ENCODE measurements around the gene LUZP4.

Gene LUZP4

GRCh38 chrX:115289465-115289864, at the start of gene LUZP4:
TSS of gene LUZP4 (plus strand) at chrX:115289715. CDS start at chrX:115289760, 45 bp downstream.
- Histone ChIP-seq H3K4me3 (ENCODE audit: low read depth in 1 of 2, low read length in 2 of 2) (no peak within 1 kb of the TSS), H3K9ac (ENCODE audit: low read length) (no peak within 1 kb of the TSS), H3K9me3 (ENCODE audit: low read length) (no peaks in the 10 kb centered on the region), H3K4me1 (ENCODE audit: insufficient read depth, low read length) (no peaks in the 10 kb centered on the region), H3K27me3 (ENCODE audit: control insufficient read depth in 1 of 2, insufficient read depth in 2 of 2, low read length in 2 of 2) (no peaks in the 10 kb centered on the region), H3K36me3 (ENCODE audit: insufficient read depth, low read length) (no peaks in the 10 kb centered on the region), H3K27ac (ENCODE audit: low read depth, low read length) (no peak within 1 kb of the TSS)

GRCh38 chrX:115251458-115252233, 37.9 kb upstream of the LUZP4 start:
- no peaks in the 10 kb centered on the region for H3K36me3 ChIP-seq (ENCODE audit: insufficient read depth, low read length)
- no peak overlapping the region for H3K9ac ChIP-seq (ENCODE audit: low read length)
- peaks cover 0 to 12% of the 10 kb centered on the region in 2 donors for H3K27me3 ChIP-seq (ENCODE audit: control insufficient read depth in 1 of 2, insufficient read depth in 2 of 2, low read length in 2 of 2)
- H3K27ac ChIP-seq (ENCODE audit: low read depth, low read length): no peak overlapping the region
- no peak overlapping the region for H3K4me3 ChIP-seq (ENCODE audit: low read depth in 1 of 2, low read length in 2 of 2)
- no peaks in the 10 kb centered on the region for H3K9me3 ChIP-seq (ENCODE audit: low read length)
- no peaks in the 10 kb centered on the region for H3K4me1 ChIP-seq (ENCODE audit: insufficient read depth, low read length)

DNA sequence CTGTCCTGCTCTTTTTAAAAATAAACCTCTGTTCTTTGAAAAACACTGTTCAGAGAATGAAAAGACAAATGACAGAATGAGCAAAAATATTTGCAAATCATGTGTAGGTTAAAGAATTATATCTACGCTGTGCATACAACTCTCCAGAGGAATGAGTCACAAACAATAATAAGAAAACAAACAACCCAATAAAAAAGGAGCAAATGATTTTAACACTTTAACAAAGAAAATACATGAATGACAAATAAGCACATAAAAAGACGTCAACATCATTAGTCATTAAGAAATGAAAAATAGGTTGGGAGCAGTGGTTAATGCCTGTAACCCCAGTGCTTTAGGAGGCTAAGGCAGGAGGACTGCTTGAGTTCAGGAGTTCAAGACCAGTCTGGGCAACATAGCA, 34.5 kb upstream of the LUZP4 start:
- H3K36me3 ChIP-seq (ENCODE audit: insufficient read depth, low read length): no peaks in the 10 kb centered on the region
- H3K4me3 ChIP-seq (ENCODE audit: low read depth in 1 of 2, low read length in 2 of 2): no peak overlapping the region
- H3K9me3 ChIP-seq (ENCODE audit: low read length): no peaks in the 10 kb centered on the region
- H3K9ac ChIP-seq (ENCODE audit: low read length): no peak overlapping the region
- no peaks in the 10 kb centered on the region for H3K4me1 ChIP-seq (ENCODE audit: insufficient read depth, low read length)
- H3K27ac ChIP-seq (ENCODE audit: low read depth, low read length): no peak overlapping the region
- H3K27me3 ChIP-seq (ENCODE audit: control insufficient read depth in 1 of 2, insufficient read depth in 2 of 2, low read length in 2 of 2): peaks cover 0 to 5% of the 10 kb centered on the region in 2 donors

DNA sequence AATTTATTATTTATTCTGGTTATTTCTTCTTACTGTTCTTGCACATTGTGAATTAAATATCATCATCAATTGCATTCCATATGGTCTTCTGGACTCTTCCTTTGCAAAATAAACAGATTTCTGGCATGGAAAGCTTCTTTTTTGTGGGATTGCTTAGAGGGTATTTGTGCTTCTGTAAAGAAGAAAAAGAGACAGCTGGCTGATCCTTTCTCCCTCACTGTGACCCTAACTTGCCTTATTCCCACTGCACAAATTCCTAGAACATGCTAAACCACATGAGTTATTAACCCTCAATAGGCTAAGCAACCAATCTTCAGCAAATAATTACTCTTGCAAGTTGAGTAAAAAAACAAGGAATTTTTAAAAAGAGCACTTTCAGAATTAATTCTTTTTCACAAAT, 31.8 kb upstream of the LUZP4 start:
- Histone ChIP-seq H3K4me1 (ENCODE audit: insufficient read depth, low read length) (no peaks in the 10 kb centered on the region), H3K9me3 (ENCODE audit: low read length) (no peaks in the 10 kb centered on the region), H3K27me3 (ENCODE audit: control insufficient read depth in 1 of 2, insufficient read depth in 2 of 2, low read length in 2 of 2) (peaks cover 5 to 6% of the 10 kb centered on the region in 2 donors)

GRCh38 chrX:115259238-115259875, 30.2 kb upstream of the LUZP4 start:
- Histone ChIP-seq H3K4me1 (ENCODE audit: insufficient read depth, low read length) (no peaks in the 10 kb centered on the region), H3K27ac (ENCODE audit: low read depth, low read length) (no peak overlapping the region), H3K27me3 (ENCODE audit: control insufficient read depth in 1 of 2, insufficient read depth in 2 of 2, low read length in 2 of 2) (peaks cover 4 to 6% of the 10 kb centered on the region in 2 donors), H3K36me3 (ENCODE audit: insufficient read depth, low read length) (no peaks in the 10 kb centered on the region), H3K9me3 (ENCODE audit: low read length) (no peaks in the 10 kb centered on the region), H3K4me3 (ENCODE audit: low read depth in 1 of 2, low read length in 2 of 2) (no peak overlapping the region), H3K9ac (ENCODE audit: low read length) (no peak overlapping the region)

More for the DNA sequence above, 31.8 kb upstream of the LUZP4 start:
- no peak overlapping the region for H3K4me3 ChIP-seq (ENCODE audit: low read depth in 1 of 2, low read length in 2 of 2)
- no peak overlapping the region for H3K9ac ChIP-seq (ENCODE audit: low read length)
- no peaks in the 10 kb centered on the region for H3K36me3 ChIP-seq (ENCODE audit: insufficient read depth, low read length)
- no peak overlapping the region for H3K27ac ChIP-seq (ENCODE audit: low read depth, low read length)

- Histone ChIP-seq H3K4me3 (ENCODE audit: low read depth in 1 of 2, low read length in 2 of 2) (no peak overlapping the region), H3K9ac (ENCODE audit: low read length) (no peak overlapping the region), H3K9me3 (ENCODE audit: low read length) (no peaks in the 10 kb centered on the region), H3K36me3 (ENCODE audit: insufficient read depth, low read length) (no peaks in the 10 kb centered on the region), H3K27me3 (ENCODE audit: control insufficient read depth in 1 of 2, insufficient read depth in 2 of 2, low read length in 2 of 2) (peaks cover 0 to 6% of the 10 kb centered on the region in 2 donors), H3K4me1 (ENCODE audit: insufficient read depth, low read length) (no peaks in the 10 kb centered on the region), H3K27ac (ENCODE audit: low read depth, low read length) (no peak overlapping the region)
These were observed 29.2 kb upstream of the LUZP4 start for GRCh38 chrX:115260330-115260729.

GRCh38 chrX:115261148-115261547, 28.4 kb upstream of the LUZP4 start:
- Histone ChIP-seq H3K4me1 (ENCODE audit: insufficient read depth, low read length) (no peaks in the 10 kb centered on the region), H3K36me3 (ENCODE audit: insufficient read depth, low read length) (no peaks in the 10 kb centered on the region), H3K27me3 (ENCODE audit: control insufficient read depth in 1 of 2, insufficient read depth in 2 of 2, low read length in 2 of 2) (peaks cover 0 to 6% of the 10 kb centered on the region in 2 donors), H3K27ac (ENCODE audit: low read depth, low read length) (no peak overlapping the region), H3K9me3 (ENCODE audit: low read length) (no peaks in the 10 kb centered on the region), H3K4me3 (ENCODE audit: low read depth in 1 of 2, low read length in 2 of 2) (no peak overlapping the region), H3K9ac (ENCODE audit: low read length) (no peak overlapping the region)

GRCh38 chrX:115264009-115264408, 25.5 kb upstream of the LUZP4 start:
- no peaks in the 10 kb centered on the region for H3K9me3 ChIP-seq (ENCODE audit: low read length)
- peaks cover 0 to 6% of the 10 kb centered on the region in 2 donors for H3K27me3 ChIP-seq (ENCODE audit: control insufficient read depth in 1 of 2, insufficient read depth in 2 of 2, low read length in 2 of 2)
- no peaks in the 10 kb centered on the region for H3K36me3 ChIP-seq (ENCODE audit: insufficient read depth, low read length)
- H3K27ac ChIP-seq (ENCODE audit: low read depth, low read length): no peak overlapping the region
- H3K9ac ChIP-seq (ENCODE audit: low read length): no peak overlapping the region
- H3K4me3 ChIP-seq (ENCODE audit: low read depth in 1 of 2, low read length in 2 of 2): no peak overlapping the region
- no peaks in the 10 kb centered on the region for H3K4me1 ChIP-seq (ENCODE audit: insufficient read depth, low read length)

- H3K9me3 ChIP-seq (ENCODE audit: low read length): no peaks in the 10 kb centered on the region
These were observed 23.2 kb upstream of the LUZP4 start for GRCh38 chrX:115266300-115266699.

DNA sequence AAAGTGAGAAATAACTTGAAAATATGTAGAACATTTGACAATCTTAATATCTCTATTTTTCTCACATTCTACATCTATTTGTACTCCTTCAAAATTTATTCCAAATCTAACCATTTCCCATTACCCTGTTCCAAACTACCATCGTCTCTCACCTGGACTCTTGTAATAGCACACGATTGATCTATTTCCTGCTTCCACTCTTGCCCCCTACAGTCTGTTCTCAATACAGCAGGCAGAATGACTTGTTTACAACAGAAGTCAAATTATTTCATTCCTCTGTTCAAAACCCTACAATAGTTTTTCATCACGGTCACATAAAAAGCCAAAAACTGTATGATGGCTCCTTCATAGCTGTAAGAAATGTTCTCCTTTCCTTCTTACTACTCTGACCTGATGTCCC, 21.1 kb upstream of the LUZP4 start:
- Histone ChIP-seq H3K27ac (ENCODE audit: low read depth, low read length) (no peak overlapping the region), H3K9me3 (ENCODE audit: low read length) (no peaks in the 10 kb centered on the region), H3K4me3 (ENCODE audit: low read depth in 1 of 2, low read length in 2 of 2) (no peak overlapping the region), H3K36me3 (ENCODE audit: insufficient read depth, low read length) (no peaks in the 10 kb centered on the region), H3K9ac (ENCODE audit: low read length) (no peak overlapping the region), H3K4me1 (ENCODE audit: insufficient read depth, low read length) (no peaks in the 10 kb centered on the region), H3K27me3 (ENCODE audit: control insufficient read depth in 1 of 2, insufficient read depth in 2 of 2, low read length in 2 of 2) (no peaks in the 10 kb centered on the region)

More at GRCh38 chrX:115266300-115266699, 23.2 kb upstream of the LUZP4 start:
- Histone ChIP-seq H3K4me1 (ENCODE audit: insufficient read depth, low read length) (no peaks in the 10 kb centered on the region), H3K27me3 (ENCODE audit: control insufficient read depth in 1 of 2, insufficient read depth in 2 of 2, low read length in 2 of 2) (peaks cover 0 to under 1% of the 10 kb centered on the region in 2 donors), H3K36me3 (ENCODE audit: insufficient read depth, low read length) (no peaks in the 10 kb centered on the region), H3K27ac (ENCODE audit: low read depth, low read length) (no peak overlapping the region), H3K4me3 (ENCODE audit: low read depth in 1 of 2, low read length in 2 of 2) (no peak overlapping the region), H3K9ac (ENCODE audit: low read length) (no peak overlapping the region)

- Histone ChIP-seq H3K36me3 (ENCODE audit: insufficient read depth, low read length) (no peaks in the 10 kb centered on the region), H3K9me3 (ENCODE audit: low read length) (no peaks in the 10 kb centered on the region), H3K9ac (ENCODE audit: low read length) (no peak overlapping the region), H3K27ac (ENCODE audit: low read depth, low read length) (no peak overlapping the region), H3K4me3 (ENCODE audit: low read depth in 1 of 2, low read length in 2 of 2) (no peak overlapping the region), H3K4me1 (ENCODE audit: insufficient read depth, low read length) (no peaks in the 10 kb centered on the region), H3K27me3 (ENCODE audit: control insufficient read depth in 1 of 2, insufficient read depth in 2 of 2, low read length in 2 of 2) (no peaks in the 10 kb centered on the region)
These were observed 20.3 kb upstream of the LUZP4 start for GRCh38 chrX:115269051-115269683.
